Activated CD8-positive, alpha-beta T cell treated with anti-CD3 and anti-CD28 coated beads for 36 hours (primary cell): ENCODE measurements around the gene DGKI. TPM values are rescaled to one million over a fixed set of nuclear protein-coding genes. Genes with fewer than 3 reads are reported as not detected.

Experiments used
- ATAC-seq: fragments of 200-7000 bp; cut with Tn5 transposase; one replicate; pipeline ENCODE4 v1.10.0; 2021; ENCODE audit warnings: mild to moderate bottlenecking, moderate library complexity
- CTCF ChIA-PET: fragments of 350-600 bp; sonication (Branson Sonifier 250); formaldehyde crosslinking; loops from one replicate; lab custom pipeline; 2021; ENCODE audit warnings: antibody characterized with exemption; lab: Charles Lee
- POLR2A ChIA-PET: fragments of 350-600 bp; sonication (Branson Sonifier 250); formaldehyde crosslinking; loops from one replicate; lab custom pipeline; 2021; ENCODE audit warnings: antibody characterized with exemption; lab: Charles Lee
- DNase-seq: peaks from one replicate; pipeline ENCODE4 v3.0.0-alpha.2; 2020
- H3K27ac Mint-ChIP-seq: one replicate; pipeline ENCODE4 v1.8.0; 2021; ENCODE audit warnings: mild to moderate bottlenecking, mixed read lengths
- H3K27me3 Mint-ChIP-seq: one replicate; pipeline ENCODE4 v1.8.0; 2021; ENCODE audit warnings: mixed read lengths
- H3K36me3 Mint-ChIP-seq: one replicate; pipeline ENCODE4 v1.8.0; 2021; ENCODE audit warnings: low read depth, mixed read lengths
- H3K4me1 Mint-ChIP-seq: one replicate; pipeline ENCODE4 v1.8.0; 2021; ENCODE audit warnings: low read depth, mixed read lengths
- H3K4me3 Mint-ChIP-seq: one replicate; pipeline ENCODE4 v1.8.0; 2021; ENCODE audit warnings: mild to moderate bottlenecking, moderate library complexity, mixed read lengths
- H3K9me3 Mint-ChIP-seq: one replicate; pipeline ENCODE4 v1.8.0; 2021; ENCODE audit warnings: mixed read lengths
- CTCF ChIP-seq: fragments of 200-600 bp; IDR thresholded peaks from one replicate; pipeline ENCODE4 v1.8.0; 2022; ENCODE audit warnings: antibody characterized with exemption, mild to moderate bottlenecking
- intact Hi-C: fragments of 100-400 bp; cut with micrococcal nuclease; formaldehyde crosslinking; loops from one replicate; pipeline ENCODE4 v1.10.0; 2022
- total RNA-seq, 2 experiments: library from RNA; stranded (reverse); gene quantifications; one replicate each; pipeline ENCODE4 v1.2.3, GENCODE V29; 2021

The DGKI gene
- total RNA-seq, 2 experiments from 2014 or later: 0.38 to 0.65 TPM

DNA sequence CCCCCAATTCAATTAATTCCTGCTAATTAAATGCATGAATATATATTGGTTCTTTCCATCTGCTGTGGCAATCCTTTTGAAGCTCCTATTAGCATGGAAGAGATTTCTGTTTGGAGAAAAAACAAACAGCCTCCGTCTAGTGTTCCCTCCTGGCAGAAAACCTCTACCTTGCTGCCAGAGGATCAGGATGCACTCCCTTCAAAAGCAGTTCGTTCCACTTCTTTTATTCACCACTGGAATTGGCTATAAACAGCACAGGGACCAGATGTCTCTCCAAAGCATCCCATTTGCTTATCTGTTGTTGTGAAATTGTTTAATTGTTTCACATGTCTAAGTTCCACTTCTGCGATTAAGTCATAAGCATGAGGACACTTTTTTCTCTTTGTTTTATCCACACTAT, 425.4 kb downstream of the DGKI start:
- ATAC-seq (no peak), DNase-seq (no peak)
- ChIA-PET CTCF (no interaction called here), POLR2A (no interaction called here)
- no peak for TF ChIP-seq CTCF
- H3K9me3 Mint-ChIP-seq: no peaks in the 10 kb centered on the region
- intact Hi-C loops: no loop called here
- H3K27me3 Mint-ChIP-seq: no peaks in the 10 kb centered on the region
- no peaks in the 10 kb centered on the region for H3K4me1 Mint-ChIP-seq
- no peak overlapping the region for H3K27ac Mint-ChIP-seq
- no peak overlapping the region for H3K4me3 Mint-ChIP-seq
- H3K36me3 Mint-ChIP-seq: no peaks in the 10 kb centered on the region

DNA sequence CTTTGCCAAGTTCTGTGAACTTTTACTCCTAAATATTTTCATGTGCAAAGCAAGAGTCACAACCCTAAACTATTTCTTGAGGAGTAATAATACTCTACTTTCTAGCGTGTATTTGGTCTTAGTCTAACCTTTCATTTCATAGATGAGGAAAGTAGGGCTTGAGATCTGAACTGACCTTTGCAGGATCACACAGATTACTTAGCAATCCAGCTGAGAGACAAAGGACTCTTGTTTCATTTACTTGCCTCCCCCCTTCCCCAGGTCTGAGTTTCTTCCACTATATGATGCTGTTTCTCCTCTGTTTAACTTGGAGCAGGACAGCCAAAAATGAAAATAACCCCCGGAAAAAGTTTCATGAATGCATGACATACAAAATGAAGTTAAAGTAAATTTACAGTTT, 427.9 kb downstream of the DGKI start:
- CTCF ChIA-PET: no interaction called here
- Mint-ChIP-seq H3K36me3 (no peaks in the 10 kb centered on the region), H3K4me1 (no peaks in the 10 kb centered on the region), H3K4me3 (no peak overlapping the region), H3K27ac (no peak overlapping the region), H3K9me3 (no peaks in the 10 kb centered on the region), H3K27me3 (no peaks in the 10 kb centered on the region)
- no peak for DNase-seq
- no peak for TF ChIP-seq CTCF
- POLR2A ChIA-PET: no interaction called here
- intact Hi-C loops: no loop called here
- no peak for ATAC-seq

- POLR2A ChIA-PET: interaction anchor here (1.0 kb wide), 1 partner anchor 10 kb away, joined by 3 read pairs; no protein-coding TSS in a partner anchor
- H3K4me3 Mint-ChIP-seq: no peak overlapping the region
- CTCF ChIA-PET: interaction anchor here (1.2 kb wide), 1 partner anchor 37 kb away, joined by 3 read pairs; no protein-coding TSS in a partner anchor
- H3K9me3 Mint-ChIP-seq: no peaks in the 10 kb centered on the region
- intact Hi-C loops: no loop called here
- DNase-seq: no peak
- TF ChIP-seq CTCF: no peak
- no peak for ATAC-seq
- H3K27me3 Mint-ChIP-seq: no peaks in the 10 kb centered on the region
- H3K27ac Mint-ChIP-seq: no peak overlapping the region
- H3K4me1 Mint-ChIP-seq: no peaks in the 10 kb centered on the region
- H3K36me3 Mint-ChIP-seq: no peaks in the 10 kb centered on the region
These were observed 429.3 kb downstream of the DGKI start for GRCh38 chr7:137417464-137417863.

GRCh38 chr7:137413901-137414300, 432.9 kb downstream of the DGKI start:
- no peaks in the 10 kb centered on the region for H3K9me3 Mint-ChIP-seq
- CTCF ChIA-PET: no interaction called here
- no peak for TF ChIP-seq CTCF
- H3K36me3 Mint-ChIP-seq: no peaks in the 10 kb centered on the region
- no peaks in the 10 kb centered on the region for H3K27me3 Mint-ChIP-seq
- DNase-seq (no peak), ATAC-seq (no peak)
- H3K27ac Mint-ChIP-seq: no peak overlapping the region
- intact Hi-C loops: no loop called here
- H3K4me1 Mint-ChIP-seq: no peaks in the 10 kb centered on the region
- POLR2A ChIA-PET: no interaction called here
- no peak overlapping the region for H3K4me3 Mint-ChIP-seq

DNA sequence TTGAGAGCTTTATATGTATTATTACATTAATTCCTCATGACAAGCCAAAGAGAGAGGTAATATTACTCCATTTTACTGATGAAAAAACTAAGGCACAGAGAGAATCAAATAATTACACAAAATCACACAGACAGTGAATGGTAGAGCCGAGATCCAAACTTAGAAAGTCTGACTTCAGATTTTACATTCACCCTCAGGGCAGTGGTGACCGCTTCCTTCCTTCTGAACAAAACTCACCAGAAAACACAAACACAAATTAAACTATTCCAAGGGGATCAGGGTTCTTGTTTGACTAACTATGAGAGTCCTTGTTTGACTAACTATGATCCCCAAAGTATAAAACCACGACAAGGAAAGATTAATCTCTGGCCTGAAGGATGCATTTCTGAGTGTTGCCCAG, 435.3 kb downstream of the DGKI start:
- H3K36me3 Mint-ChIP-seq: no peaks in the 10 kb centered on the region
- POLR2A ChIA-PET: no interaction called here
- CTCF ChIA-PET: no interaction called here
- DNase-seq: no peak
- no peak for ATAC-seq
- H3K27ac Mint-ChIP-seq: no peak overlapping the region
- H3K4me1 Mint-ChIP-seq: no peaks in the 10 kb centered on the region
- intact Hi-C loops: no loop called here
- no peaks in the 10 kb centered on the region for H3K9me3 Mint-ChIP-seq
- H3K27me3 Mint-ChIP-seq: no peaks in the 10 kb centered on the region
- no peak overlapping the region for H3K4me3 Mint-ChIP-seq
- no peak for TF ChIP-seq CTCF
